Heart left ventricle (tissue), 13 donors: ENCODE data around the gene ARPP21.

Source experiments
- POLR2A ChIP-seq, 2 donors: fragments of 450-650 bp; IDR thresholded peaks; one replicate each; pipeline ENCODE4 v1.6.1; 2017; ENCODE audit warnings: antibody characterized with exemption in 2 of 2, mild to moderate bottlenecking in 2 of 2, moderate library complexity in 2 of 2
- TF ChIP-seq, protein P1 (sequence below), 12 donors: fragments of 200-600 bp; sonication (generic) in 4 of 12; IDR thresholded peaks; one replicate each; pipeline versions ENCODE4 v1.5.0 to v1.8.0; 2018 to 2022; ENCODE audit warnings: antibody characterized with exemption in 12 of 12, mild to moderate bottlenecking in 5 of 12
- donor health status: ischemic (EF 13 %, LVEDD 7.1; RV severe dilation, severe dysfunction).
- donor health status: DM: no; HTN: yes; CAD: no.
- donor health status: DM: no; HTN: no; CAD: no.
- donor health status: ischemic (EF 25% LVEDD 6.9; RV normal size, moderate dysfunction).
- donor health status: ischemic (EF 25% LVEDD 5.7; RV mildly dilated, moderate dysfunction).
- donor health status: ischemic (EF 35%, LVEDD 5.7; RV mildly dilated, moderate dysfunction).
- donor health status: nonischemic (EF 11% LVEDD 7.7; RV severe dilation, severe dysfunction).
- donor health status: DM: yes; HTN: yes; CAD: no.
- donor health status: PGD.
- donor health status: ischemic (EF 29% LVEDD 5.4; RV normal size, mild dysfunction).
- donor health status: nonischemic (EF 23%, LVEDD 6.1; RV moderate dilation, normal function).

GRCh38 chr3:35664460-35664919, 25.2 kb downstream of the ARPP21 start:
- TF ChIP-seq, protein P1, sequence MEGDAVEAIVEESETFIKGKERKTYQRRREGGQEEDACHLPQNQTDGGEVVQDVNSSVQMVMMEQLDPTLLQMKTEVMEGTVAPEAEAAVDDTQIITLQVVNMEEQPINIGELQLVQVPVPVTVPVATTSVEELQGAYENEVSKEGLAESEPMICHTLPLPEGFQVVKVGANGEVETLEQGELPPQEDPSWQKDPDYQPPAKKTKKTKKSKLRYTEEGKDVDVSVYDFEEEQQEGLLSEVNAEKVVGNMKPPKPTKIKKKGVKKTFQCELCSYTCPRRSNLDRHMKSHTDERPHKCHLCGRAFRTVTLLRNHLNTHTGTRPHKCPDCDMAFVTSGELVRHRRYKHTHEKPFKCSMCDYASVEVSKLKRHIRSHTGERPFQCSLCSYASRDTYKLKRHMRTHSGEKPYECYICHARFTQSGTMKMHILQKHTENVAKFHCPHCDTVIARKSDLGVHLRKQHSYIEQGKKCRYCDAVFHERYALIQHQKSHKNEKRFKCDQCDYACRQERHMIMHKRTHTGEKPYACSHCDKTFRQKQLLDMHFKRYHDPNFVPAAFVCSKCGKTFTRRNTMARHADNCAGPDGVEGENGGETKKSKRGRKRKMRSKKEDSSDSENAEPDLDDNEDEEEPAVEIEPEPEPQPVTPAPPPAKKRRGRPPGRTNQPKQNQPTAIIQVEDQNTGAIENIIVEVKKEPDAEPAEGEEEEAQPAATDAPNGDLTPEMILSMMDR (IDR thresholded peaks at IDR 0.05) = no peak
- TF ChIP-seq POLR2A (IDR thresholded peaks at IDR 0.05) = no peak
